DMS114 treated with DMSO at 0.1 percent for 48 hours (cell line): ENCODE measurements around the gene GALNT9.

ENCODE experiments used
- DNase-seq: peaks from one replicate; lab custom pipeline; 2025; ENCODE audit not compliant: unreplicated experiment; lab: John Stamatoyannopoulos, UW

GALNT9 gene

DNA sequence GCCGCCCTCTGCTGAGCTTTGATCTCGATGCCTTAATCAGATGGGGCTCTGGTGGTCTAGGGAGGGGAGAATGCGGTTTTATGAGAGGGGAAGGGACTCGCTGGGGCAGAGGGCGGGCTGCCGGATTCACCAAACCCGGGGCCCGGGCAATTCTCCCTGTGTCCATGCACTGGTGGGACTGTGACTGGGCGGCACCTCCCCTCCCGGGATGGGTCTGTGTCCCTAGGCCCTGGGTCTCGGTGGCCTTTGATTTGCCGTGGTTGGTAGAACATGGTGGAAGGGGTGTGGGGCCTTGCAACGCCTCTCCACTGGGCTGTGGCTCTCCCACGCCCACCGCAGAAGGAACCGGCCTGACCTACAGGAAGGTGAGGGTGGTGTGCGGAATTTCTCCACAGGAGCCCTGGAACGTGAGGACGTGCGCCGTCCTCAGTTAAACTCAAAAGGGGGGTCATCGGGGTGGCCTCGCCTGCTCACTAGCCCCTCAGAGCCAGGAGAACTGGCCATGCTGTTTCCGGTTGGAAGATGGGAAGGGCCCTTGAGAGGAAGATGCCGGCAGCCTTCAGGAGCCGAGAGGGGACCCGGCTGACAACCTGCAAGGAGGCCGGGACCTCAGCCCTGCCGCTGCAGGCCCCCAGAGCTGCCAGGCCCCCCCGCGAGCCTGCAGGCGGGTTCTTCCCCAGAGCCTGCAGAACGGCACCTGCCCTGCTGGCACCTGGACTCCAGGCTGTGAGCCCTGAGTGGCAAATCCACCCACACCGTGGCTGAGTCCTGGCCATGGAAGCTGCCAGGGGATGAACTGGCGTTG, 141.5 kb downstream of the GALNT9 start:
- no peak for DNase-seq

GRCh38 chr12:132186857-132187620, 142.3 kb downstream of the GALNT9 start:
- DNase-seq: no peak

- no peak for DNase-seq
Measured at GRCh38 chr12:132186208-132186856, 143.1 kb downstream of the GALNT9 start.

DNA sequence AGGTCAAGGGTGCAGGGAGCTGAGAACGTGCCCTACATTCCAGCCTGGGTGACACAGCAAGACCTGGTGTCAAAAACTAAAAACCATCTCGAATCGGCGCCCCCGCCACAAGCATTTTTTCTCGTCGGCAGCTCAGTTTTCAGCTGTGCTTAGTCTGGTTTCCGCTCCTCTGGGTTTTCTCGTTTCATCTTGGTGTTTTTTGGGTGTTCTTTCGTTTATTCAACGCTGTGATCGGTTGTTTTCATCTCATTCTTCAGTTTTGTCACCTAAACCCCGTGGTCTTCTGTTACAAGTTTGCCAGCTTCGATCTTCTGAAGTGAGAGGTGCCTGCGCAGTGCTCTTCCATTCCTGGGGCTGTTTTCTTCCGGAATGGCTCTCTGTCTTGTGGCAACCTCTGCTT, 143.7 kb downstream of the GALNT9 start:
- no peak for DNase-seq

GRCh38 chr12:132182711-132183365, 146.6 kb downstream of the GALNT9 start:
- no peak for DNase-seq

- DNase-seq: no peak
Measured at GRCh38 chr12:132182206-132182710, 147.1 kb downstream of the GALNT9 start.

DNA sequence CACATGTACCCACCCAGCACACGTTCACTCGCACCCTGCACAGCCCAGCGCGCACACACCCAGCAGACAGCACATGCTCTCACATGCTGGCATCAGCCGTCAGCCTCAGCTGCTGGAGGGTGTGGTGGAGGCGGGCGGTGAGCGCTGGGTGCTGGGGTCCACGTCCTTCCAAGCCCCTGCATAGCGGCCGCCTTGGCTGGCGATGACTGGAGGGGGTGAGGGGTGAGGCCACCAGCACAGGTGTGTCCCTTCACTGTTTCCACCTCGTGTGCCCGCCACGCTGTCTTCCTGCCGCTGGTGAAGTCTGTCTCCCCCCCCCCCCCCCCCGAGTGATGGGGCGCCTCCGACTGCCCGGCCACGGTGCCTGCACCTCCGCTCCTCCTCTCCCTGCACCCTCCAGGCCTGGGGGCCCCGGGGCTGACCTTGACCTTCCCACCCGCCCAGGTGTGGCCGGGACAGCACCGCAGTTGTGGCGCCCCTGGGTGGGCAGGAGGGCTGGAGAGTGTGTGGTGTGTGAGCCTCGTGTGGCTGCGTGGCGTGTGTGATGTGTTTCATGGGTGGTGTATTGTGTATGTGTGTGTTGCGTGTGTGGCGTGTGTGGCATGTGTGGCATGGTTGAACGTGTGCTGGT, 147.7 kb downstream of the GALNT9 start:
- DNase-seq: no peak

DNA sequence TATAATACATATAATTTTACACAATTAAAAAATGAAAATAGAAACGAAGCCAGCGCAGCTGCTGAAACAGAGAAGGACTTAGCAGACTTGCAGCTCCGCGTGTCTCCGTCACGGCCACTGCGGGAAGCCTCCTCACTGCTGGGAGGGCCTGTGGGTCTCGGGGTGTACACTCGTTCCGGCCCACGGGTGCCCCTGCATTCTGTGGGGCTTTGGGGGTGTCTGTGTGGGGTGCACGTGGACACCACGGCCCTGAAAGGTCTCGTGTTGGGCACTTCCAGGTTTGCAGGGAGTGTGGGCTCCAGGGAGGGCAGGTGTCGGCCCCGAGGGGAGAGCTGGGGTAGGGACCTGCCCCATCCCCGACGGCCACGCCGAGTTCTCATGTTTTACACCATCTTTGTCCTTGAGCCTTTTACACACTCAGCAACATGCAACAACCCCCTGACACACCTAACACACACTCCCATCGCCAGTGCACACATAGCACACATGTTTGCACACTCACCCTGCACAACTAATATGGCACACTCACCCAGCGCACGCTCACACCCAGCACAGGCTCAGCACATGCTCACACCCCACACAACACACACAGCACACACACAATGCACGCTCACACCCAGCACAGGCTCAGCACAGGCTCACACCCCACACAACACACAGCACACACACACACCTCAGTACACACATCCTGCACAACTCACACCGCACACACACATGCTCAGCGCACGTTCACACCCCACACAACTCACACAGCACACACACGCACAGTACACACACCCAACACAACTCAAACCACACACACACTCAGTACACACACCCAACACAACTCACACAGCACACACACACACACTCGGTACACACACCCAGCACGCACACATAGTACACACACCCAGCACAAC, 148.5 kb downstream of the GALNT9 start:
- DNase-seq: no peak

GRCh38 chr12:132179431-132180362, 149.7 kb downstream of the GALNT9 start:
- no peak for DNase-seq

DNA sequence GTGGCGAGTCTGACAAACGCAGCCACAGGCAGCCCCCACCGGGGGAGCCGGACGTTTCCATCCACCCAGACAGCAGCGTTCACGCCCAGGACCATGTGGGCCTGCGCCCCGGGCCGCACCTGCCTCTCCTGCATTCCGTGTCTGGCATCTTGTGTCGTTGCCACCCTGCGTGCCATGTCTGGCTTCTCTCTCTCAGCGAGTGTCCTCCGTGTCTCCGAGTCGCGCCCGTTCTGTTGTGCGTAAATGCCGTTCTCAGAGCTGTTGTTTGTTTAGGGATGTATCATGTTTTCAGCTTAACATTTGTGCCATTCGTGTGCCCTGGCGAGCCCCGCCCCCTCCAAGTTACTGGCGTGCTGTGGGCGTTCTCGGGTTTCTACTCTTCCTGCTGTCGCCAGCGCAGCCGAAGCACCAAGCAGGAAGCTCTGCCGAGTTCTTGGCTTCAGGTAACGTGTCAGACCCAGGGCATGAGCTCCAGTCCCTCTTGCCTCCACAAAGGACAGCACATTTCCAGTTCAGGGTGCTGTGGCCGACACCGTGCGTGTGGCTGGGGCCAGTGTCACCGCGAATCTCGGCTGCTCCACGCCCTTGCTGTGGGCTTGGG, 150.5 kb downstream of the GALNT9 start:
- DNase-seq: no peak

GRCh38 chr12:132178316-132178715, 151.1 kb downstream of the GALNT9 start:
- no peak for DNase-seq

GRCh38 chr12:132176920-132177551, 152.4 kb downstream of the GALNT9 start:
- DNase-seq: no peak

GRCh38 chr12:132176385-132176919, 152.9 kb downstream of the GALNT9 start:
- DNase-seq: no peak

DNA sequence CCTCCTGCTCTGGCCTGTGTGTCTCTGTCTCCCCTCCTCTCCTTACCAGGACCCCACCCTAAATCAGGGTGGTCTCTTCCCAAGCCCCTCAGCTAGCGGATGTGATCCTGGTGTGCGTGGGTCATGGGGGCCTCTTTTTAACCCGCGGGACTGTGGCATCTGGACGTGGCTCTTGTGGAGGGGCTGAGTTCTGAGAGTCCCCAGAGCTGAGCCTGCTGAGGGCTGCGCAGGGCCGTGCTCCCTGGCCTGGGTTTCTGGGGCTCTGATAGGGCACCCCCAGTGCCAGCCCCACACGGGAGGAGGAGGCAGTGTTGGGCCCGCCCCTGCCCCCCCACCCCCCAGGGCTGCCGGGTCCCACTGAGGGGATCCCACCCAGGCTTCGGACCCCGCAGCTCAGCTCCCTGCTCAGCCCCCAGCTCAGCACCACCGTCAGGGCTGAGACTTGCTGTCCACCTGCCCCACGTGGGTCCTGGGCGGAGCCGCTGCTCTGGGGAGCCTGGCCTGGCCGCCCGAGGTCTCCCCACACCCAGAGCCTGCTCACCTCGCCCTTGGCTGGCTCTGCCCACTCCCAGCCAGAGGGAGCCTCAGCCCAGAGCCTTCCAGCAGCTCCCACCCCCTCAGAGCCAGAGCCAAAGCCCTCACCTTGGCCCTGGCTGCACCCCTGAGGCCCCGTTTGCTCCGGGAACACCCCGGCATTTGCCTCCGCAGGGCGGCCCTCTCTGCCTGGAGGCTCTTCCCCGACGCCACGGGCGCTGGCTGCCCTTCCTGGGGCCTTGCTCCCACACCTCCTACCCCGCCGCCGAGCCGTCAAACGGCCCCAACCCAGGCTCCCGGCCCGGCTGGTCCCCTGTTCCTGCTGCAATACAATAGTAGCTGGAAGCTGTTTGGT, 153.6 kb downstream of the GALNT9 start:
- no peak for DNase-seq

DNA sequence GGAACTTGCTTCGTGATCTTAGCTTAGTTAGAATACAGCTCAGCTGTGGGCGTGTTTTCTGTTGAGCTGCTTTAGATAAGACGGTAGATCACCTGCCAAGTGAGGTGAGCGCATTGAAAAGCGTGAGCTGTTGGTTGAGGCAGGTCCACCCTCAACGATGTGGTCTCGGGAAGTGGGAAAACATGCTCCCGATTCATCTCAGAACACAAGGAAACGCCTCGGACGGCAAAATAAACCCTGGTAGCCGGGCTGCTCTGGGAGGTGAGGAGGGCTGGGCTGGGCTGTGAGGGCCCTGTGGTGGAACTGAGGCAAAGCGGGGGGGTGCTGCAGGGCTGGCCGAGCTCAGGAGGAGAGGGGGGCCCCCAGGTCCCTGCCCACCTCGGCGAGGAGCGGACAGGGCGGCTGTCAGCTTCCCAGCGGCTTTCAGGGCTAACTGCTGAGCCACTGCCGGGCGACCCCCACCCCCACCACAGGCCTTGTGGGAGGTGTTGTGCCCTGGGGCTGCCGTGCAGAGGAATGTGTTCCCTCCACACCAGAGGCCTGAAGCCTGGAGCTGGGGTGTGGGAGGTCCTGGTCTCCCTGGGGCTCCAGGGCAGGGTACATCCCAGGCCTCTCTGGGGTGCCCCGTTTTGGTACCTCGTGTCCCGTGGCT, 154.4 kb downstream of the GALNT9 start:
- DNase-seq: no peak
